ENCODE results near the gene BBX.

The BBX gene

DNA sequence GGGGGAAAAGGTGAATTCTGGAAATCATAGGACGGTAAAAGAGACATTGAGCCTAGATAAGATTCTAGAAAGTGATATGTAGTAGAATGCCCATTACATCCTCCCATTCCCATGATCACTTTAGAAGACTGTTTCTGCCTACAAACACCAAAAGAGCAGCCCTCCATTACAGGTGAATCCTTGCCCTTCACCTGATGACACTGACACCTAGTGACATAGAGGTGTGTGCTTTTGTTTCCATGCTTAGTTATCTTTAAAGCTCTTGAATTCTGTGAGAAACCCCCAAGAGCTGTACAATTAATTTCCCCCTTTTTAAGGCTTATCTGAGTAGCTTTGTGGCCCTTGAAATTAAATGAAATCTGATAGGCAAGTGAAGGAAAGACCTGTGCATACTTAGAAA is 8.3 kb upstream of the BBX start:
- TF ChIP-seq, protein P1, sequence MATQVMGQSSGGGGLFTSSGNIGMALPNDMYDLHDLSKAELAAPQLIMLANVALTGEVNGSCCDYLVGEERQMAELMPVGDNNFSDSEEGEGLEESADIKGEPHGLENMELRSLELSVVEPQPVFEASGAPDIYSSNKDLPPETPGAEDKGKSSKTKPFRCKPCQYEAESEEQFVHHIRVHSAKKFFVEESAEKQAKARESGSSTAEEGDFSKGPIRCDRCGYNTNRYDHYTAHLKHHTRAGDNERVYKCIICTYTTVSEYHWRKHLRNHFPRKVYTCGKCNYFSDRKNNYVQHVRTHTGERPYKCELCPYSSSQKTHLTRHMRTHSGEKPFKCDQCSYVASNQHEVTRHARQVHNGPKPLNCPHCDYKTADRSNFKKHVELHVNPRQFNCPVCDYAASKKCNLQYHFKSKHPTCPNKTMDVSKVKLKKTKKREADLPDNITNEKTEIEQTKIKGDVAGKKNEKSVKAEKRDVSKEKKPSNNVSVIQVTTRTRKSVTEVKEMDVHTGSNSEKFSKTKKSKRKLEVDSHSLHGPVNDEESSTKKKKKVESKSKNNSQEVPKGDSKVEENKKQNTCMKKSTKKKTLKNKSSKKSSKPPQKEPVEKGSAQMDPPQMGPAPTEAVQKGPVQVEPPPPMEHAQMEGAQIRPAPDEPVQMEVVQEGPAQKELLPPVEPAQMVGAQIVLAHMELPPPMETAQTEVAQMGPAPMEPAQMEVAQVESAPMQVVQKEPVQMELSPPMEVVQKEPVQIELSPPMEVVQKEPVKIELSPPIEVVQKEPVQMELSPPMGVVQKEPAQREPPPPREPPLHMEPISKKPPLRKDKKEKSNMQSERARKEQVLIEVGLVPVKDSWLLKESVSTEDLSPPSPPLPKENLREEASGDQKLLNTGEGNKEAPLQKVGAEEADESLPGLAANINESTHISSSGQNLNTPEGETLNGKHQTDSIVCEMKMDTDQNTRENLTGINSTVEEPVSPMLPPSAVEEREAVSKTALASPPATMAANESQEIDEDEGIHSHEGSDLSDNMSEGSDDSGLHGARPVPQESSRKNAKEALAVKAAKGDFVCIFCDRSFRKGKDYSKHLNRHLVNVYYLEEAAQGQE (IDR thresholded peaks at IDR 0.05; ENCODE audit: low read depth), result no peak
- no peak for TF ChIP-seq ZBTB7A (IDR thresholded peaks at IDR 0.05; ENCODE audit: low read depth)
- TF ChIP-seq CEBPB (IDR thresholded peaks at IDR 0.05), result no peak
- no peak for TF ChIP-seq TEAD4 (IDR thresholded peaks at IDR 0.05)
- no peak for TF ChIP-seq TAF1 (IDR thresholded peaks at IDR 0.05; ENCODE audit: low read depth)
- TF ChIP-seq NFIC (IDR thresholded peaks at IDR 0.05), result no peak
- TF ChIP-seq TCF12 (IDR thresholded peaks at IDR 0.05; ENCODE audit: low read depth), result no peak
- TF ChIP-seq YY1 (IDR thresholded peaks at IDR 0.05; ENCODE audit: low read depth), result no peak
- TF ChIP-seq, protein P2, sequence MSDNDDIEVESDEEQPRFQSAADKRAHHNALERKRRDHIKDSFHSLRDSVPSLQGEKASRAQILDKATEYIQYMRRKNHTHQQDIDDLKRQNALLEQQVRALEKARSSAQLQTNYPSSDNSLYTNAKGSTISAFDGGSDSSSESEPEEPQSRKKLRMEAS (IDR thresholded peaks at IDR 0.05), result no peak
- TF ChIP-seq EGR1 (IDR thresholded peaks at IDR 0.05), result no peak
- no peak for TF ChIP-seq CREB1 (IDR thresholded peaks at IDR 0.05; ENCODE audit: low read depth)
- TF ChIP-seq FOXM1 (IDR thresholded peaks at IDR 0.05; ENCODE audit: borderline replicate concordance, low read depth), result no peak
- TF ChIP-seq RAD21 (IDR thresholded peaks at IDR 0.05; ENCODE audit: low read depth), result no peak
- TF ChIP-seq, protein P3, sequence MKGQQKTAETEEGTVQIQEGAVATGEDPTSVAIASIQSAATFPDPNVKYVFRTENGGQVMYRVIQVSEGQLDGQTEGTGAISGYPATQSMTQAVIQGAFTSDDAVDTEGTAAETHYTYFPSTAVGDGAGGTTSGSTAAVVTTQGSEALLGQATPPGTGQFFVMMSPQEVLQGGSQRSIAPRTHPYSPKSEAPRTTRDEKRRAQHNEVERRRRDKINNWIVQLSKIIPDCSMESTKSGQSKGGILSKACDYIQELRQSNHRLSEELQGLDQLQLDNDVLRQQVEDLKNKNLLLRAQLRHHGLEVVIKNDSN (IDR thresholded peaks at IDR 0.05), result no peak
- TF ChIP-seq EP300 (IDR thresholded peaks at IDR 0.05; ENCODE audit: borderline replicate concordance), result no peak

DNA sequence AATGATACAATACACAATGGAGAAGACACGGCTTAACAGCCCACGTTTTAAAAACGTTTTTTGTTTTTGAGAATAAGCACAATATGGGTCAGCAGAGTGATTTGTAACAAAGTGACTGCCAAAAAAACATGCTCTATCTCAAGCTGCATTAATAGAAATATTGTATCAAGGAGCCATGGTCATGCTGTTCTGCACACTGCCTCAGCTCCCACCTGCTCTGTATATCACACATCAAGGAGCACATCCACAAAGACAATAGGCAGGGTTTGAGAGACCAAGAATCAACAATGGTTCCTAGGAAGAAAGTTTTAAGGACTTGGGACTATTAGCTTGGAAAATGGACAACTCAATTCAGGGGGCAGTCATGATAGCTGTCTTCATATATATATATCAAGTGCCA is 6.3 kb upstream of the BBX start:
- TF ChIP-seq, protein P1 (IDR thresholded peaks at IDR 0.05; ENCODE audit: low read depth), result no peak
- TF ChIP-seq, protein P3 (IDR thresholded peaks at IDR 0.05), result no peak
- no peak for TF ChIP-seq YY1 (IDR thresholded peaks at IDR 0.05; ENCODE audit: low read depth)
- TF ChIP-seq EP300 (IDR thresholded peaks at IDR 0.05; ENCODE audit: borderline replicate concordance), result no peak
- no peak for TF ChIP-seq TAF1 (IDR thresholded peaks at IDR 0.05; ENCODE audit: low read depth)
- TF ChIP-seq, protein P2 (IDR thresholded peaks at IDR 0.05), result no peak

DNA sequence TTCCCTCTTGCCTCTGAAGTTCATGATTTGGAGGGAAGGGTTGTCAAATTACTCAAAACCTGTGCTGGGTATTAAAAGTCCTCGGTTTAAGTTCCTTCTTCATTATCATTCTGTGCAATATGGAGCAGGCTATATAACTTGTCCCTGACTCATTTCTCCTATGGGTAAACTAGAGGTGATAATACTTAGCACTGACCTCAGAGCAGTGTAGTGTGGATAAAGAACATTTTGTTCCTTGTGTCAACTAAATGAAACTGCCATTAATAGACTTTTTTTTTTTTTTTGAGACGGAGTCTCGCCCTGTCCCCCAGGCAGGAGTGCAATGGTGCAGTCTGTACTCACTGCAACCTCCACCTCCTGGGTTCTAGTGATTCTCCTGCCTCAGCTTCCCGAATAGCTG is 2.2 kb upstream of the BBX start:
- TF ChIP-seq, protein P2 (IDR thresholded peaks at IDR 0.05), result no peak
- TF ChIP-seq CEBPB (IDR thresholded peaks at IDR 0.05) (no peak), YY1 (IDR thresholded peaks at IDR 0.05; ENCODE audit: low read depth) (no peak), TCF12 (IDR thresholded peaks at IDR 0.05; ENCODE audit: low read depth) (no peak), CREB1 (IDR thresholded peaks at IDR 0.05; ENCODE audit: low read depth) (no peak), EP300 (IDR thresholded peaks at IDR 0.05; ENCODE audit: borderline replicate concordance) (no peak)
- TF ChIP-seq, protein P1 (IDR thresholded peaks at IDR 0.05; ENCODE audit: low read depth), result no peak

DNA sequence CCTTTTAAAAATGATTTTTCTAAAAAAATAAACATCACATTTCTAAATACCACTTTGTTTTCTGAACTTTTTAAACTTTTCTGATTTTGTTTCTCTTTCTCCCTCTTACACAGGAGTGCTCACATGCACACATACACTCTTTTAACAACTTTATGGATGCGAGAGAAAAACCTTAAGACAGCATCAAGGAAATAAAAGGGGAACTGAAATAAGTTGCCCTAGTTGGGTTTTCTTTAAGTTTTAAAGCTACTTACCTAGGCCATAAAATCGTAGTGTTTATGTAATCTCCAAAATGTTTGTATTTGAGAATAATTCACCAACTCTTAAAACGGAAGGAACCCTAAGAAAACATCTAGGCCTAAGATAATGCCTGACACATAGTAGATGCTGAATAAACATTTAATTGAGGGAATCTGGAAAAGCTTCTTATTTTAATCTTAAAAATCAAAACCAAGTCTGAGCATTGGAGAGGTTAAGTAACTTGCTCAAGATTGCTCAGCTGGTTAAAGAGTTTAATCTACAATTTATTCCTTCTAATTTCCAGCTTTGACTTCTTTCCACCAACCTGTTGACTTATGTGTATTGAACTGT is 1.2 kb upstream of the BBX start:
- TF ChIP-seq RAD21 (IDR thresholded peaks at IDR 0.05; ENCODE audit: low read depth) (no peak), FOXM1 (IDR thresholded peaks at IDR 0.05; ENCODE audit: borderline replicate concordance, low read depth) (no peak), ZBTB7A (IDR thresholded peaks at IDR 0.05; ENCODE audit: low read depth) (no peak)

DNA sequence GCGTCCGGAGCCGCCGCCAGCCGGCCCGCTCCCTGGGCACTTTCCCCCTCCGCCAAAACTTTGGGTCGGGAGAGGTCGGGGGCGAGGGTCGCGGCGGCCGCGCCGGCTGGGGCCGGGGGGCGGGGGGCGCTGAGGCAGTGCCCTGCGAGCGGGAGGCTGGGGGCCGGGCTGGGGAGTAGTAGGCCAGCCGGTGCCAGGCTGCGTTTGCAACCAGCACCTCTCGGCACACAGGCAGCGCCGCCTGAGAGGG is 452 bp downstream of the BBX start:
- TF ChIP-seq, protein P2 (IDR thresholded peaks at IDR 0.05), result no peak
- TF ChIP-seq TEAD4 (IDR thresholded peaks at IDR 0.05) (no peak), TAF1 (IDR thresholded peaks at IDR 0.05; ENCODE audit: low read depth) (no peak), ZBTB7A (IDR thresholded peaks at IDR 0.05; ENCODE audit: low read depth) (no peak), EGR1 (IDR thresholded peaks at IDR 0.05) (no peak), CREB1 (IDR thresholded peaks at IDR 0.05; ENCODE audit: low read depth) (no peak), YY1 (IDR thresholded peaks at IDR 0.05; ENCODE audit: low read depth) (no peak), CEBPB (IDR thresholded peaks at IDR 0.05) (no peak), RAD21 (IDR thresholded peaks at IDR 0.05; ENCODE audit: low read depth) (no peak), NFIC (IDR thresholded peaks at IDR 0.05) (no peak), TCF12 (IDR thresholded peaks at IDR 0.05; ENCODE audit: low read depth) (no peak), EP300 (IDR thresholded peaks at IDR 0.05; ENCODE audit: borderline replicate concordance) (no peak), FOXM1 (IDR thresholded peaks at IDR 0.05; ENCODE audit: borderline replicate concordance, low read depth) (no peak)
- TF ChIP-seq, protein P1 (IDR thresholded peaks at IDR 0.05; ENCODE audit: low read depth), result no peak
- TF ChIP-seq, protein P3 (IDR thresholded peaks at IDR 0.05), result no peak
